ENCODE results near the gene MYLK. TPM values are rescaled to one million over a fixed set of nuclear protein-coding genes. Genes with fewer than 3 reads are reported as not detected.

Gene MYLK
- total RNA-seq, 4 donors from 2014 or later, result 32.0 to 81.2 (median 61.5) TPM

DNA sequence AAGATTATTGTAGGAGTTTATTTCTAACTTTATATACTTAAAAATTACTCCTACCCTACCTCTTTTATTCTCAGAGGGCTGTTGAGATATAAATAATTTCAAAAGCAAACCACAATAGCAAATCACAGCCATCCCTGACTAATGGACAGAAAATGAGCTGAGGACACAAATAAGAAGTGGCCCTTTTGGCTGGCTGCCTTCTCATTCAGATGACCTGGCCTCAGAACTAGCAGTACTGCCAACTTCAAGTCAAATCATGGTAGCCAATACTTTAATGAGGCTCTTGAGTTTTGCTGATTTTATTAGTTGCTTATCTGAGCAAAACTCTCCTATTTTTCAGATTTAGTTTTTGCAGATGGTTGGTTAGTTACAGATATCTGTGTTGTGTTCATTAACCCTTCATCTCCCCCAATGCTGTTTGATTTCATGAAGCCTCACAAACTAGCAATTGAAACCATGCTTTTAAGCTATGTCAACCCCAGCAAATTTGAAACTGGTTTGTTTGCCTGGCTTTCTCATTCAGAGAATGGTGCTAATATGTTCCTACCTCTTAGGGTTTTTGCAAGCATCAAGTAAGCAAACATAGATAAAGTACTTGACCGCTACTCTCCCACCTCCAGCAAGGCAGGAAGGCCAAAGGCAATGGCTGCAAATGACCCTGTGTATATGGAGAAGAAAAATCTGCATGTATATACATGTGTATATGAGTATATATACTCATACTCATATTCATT is 225.8 kb downstream of the MYLK start:
- TF ChIP-seq EP300 (IDR thresholded peaks at IDR 0.05) (peak in 1 of 2 donors; percentile 70), POLR2A (IDR thresholded peaks at IDR 0.05) (no peak)
- H3K27me3 ChIP-seq, result no peaks in the 10 kb centered on the region
- DNase-seq (ENCODE audit: low spot score in 2 of 2), result peak; percentile 61 to 90
- H3K4me3 ChIP-seq, result no peak overlapping the region
- H3K9me3 ChIP-seq, result no peaks in the 10 kb centered on the region
- H3K27ac ChIP-seq, result peak overlapping the region in 3 of 4 donors; percentile 44 to 87 (median 85)
- peaks cover 4 to 72% (median 38%) of the 10 kb centered on the region in 4 donors for H3K4me1 ChIP-seq
- WGBS, 2 donors, result 86 to 89% methylated on average over 1 of the region's 1 CpG
- no peaks in the 10 kb centered on the region for H3K36me3 ChIP-seq

DNA sequence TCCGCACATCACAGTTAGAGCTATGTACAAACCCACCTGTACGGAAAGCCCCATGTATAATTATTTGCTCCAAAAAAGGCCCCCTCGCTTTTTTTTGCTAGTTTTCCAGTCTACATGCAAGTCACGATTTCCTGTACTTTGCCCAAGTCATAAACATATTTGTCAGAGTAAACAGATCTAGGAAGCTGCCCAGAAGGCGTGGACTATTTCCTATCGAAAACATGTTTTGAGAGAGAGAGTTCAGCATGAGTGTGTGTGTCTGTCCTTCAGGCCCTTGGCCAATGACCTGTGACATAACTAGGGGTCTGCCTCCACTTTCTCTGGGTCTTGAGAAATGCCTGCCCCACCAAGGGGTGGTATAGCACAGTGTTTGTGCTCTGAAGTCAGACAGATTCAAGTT is 226.6 kb downstream of the MYLK start:
- Histone ChIP-seq H3K36me3 (no peaks in the 10 kb centered on the region), H3K9me3 (no peaks in the 10 kb centered on the region), H3K27ac (peak overlapping the region in 3 of 4 donors; percentile 44 to 74 (median 67)), H3K27me3 (no peaks in the 10 kb centered on the region), H3K4me3 (no peak overlapping the region), H3K4me1 (peaks cover 4 to 79% (median 46%) of the 10 kb centered on the region in 4 donors)
- TF ChIP-seq POLR2A (IDR thresholded peaks at IDR 0.05) (no peak), CTCF (IDR thresholded peaks at IDR 0.05) (no peak), EP300 (IDR thresholded peaks at IDR 0.05) (no peak)
- DNase-seq (ENCODE audit: low spot score in 2 of 2), result no peak
- WGBS, 2 donors, result 59 to 66% methylated on average over 6 of the region's 6 CpGs

DNA sequence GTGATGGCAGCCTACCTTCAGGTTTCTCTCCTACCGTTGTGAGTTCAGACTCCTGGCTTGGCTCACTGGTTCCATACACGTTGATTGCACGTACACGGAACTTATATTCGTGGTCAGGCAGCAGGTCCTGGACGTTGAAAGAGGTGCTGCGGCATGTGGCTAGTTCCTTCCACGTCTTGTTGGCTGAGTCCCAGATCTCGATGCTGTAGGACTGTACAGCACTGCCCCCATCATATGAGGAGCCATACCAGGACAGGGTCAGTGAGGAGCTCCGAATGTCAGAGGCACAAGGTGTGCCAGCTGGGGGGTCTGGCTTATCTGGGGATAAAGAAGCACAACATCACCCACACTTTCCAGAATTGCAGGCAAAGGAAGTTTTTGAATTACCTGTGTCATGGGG is 227.0 kb downstream of the MYLK start:
- 90 to 92% methylated on average over 10 of the region's 10 CpGs for WGBS, 2 donors
- Histone ChIP-seq H3K27me3 (no peaks in the 10 kb centered on the region), H3K36me3 (no peaks in the 10 kb centered on the region), H3K9me3 (no peaks in the 10 kb centered on the region), H3K4me3 (no peak overlapping the region), H3K4me1 (peaks cover 4 to 80% (median 47%) of the 10 kb centered on the region in 4 donors), H3K27ac (peak overlapping the region in 3 of 4 donors; percentile 44 to 74 (median 67))
- TF ChIP-seq POLR2A (IDR thresholded peaks at IDR 0.05) (no peak), CTCF (IDR thresholded peaks at IDR 0.05) (no peak), EP300 (IDR thresholded peaks at IDR 0.05) (no peak)
- no peak for DNase-seq (ENCODE audit: low spot score in 2 of 2)

DNA sequence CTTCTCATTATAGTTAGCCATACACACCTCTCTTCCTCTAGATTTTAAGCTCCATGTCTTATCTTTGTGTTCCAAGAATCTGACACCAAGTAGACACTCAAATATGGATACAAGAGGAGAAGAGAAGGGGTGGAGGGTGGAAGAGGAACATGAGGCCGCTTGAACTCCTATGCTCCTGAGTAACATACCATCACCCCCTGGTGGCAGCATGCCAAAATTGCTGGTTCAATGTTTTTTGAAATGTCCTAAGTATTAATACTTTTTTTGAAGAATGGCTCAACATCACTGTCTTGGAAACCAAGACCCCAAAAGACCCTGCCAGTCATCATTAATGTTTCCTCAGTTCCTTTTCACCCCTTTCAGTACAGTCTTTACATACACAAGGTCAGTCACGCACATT is 227.4 kb downstream of the MYLK start:
- H3K36me3 ChIP-seq, result no peaks in the 10 kb centered on the region
- peaks cover 4 to 75% (median 46%) of the 10 kb centered on the region in 4 donors for H3K4me1 ChIP-seq
- no peak for DNase-seq (ENCODE audit: low spot score in 2 of 2)
- WGBS, 2 donors, result 83 to 85% methylated on average over 2 of the region's 2 CpGs
- H3K27ac ChIP-seq, result peak overlapping the region in 2 of 4 donors; percentile 67 to 74
- no peaks in the 10 kb centered on the region for H3K27me3 ChIP-seq
- H3K9me3 ChIP-seq, result no peaks in the 10 kb centered on the region
- TF ChIP-seq POLR2A (IDR thresholded peaks at IDR 0.05) (no peak), EP300 (IDR thresholded peaks at IDR 0.05) (no peak), CTCF (IDR thresholded peaks at IDR 0.05) (no peak)
- no peak overlapping the region for H3K4me3 ChIP-seq

DNA sequence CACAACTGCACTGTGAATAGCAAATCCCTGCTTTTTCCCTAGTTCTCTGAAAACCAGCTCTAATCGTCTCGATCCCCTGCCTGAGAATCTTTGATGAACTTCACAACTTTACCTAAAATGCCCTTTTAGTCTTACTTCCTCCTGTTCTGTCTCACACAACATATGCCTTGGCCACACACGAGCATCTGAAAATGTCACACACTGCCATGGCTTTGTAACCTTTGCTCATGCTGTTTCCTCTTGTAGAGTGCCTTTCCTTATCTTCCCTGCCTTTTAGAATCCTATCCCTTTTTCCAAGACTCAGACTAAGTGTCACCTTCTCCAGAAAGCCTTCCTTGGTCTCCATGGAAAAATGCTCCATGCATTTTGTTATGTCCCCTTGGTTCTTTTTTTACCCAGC is 227.9 kb downstream of the MYLK start:
- DNase-seq (ENCODE audit: low spot score in 2 of 2), result no peak
- Histone ChIP-seq H3K27ac (peak overlapping the region in 2 of 4 donors; percentile 11 to 40), H3K27me3 (no peaks in the 10 kb centered on the region), H3K36me3 (no peaks in the 10 kb centered on the region), H3K9me3 (no peaks in the 10 kb centered on the region), H3K4me1 (peaks cover 4 to 71% (median 42%) of the 10 kb centered on the region in 4 donors), H3K4me3 (no peak overlapping the region)
- no peak for TF ChIP-seq POLR2A (IDR thresholded peaks at IDR 0.05)
- no peak for TF ChIP-seq CTCF (IDR thresholded peaks at IDR 0.05)
- TF ChIP-seq EP300 (IDR thresholded peaks at IDR 0.05), result no peak
- WGBS, 2 donors, result 74 to 88% methylated on average over 3 of the region's 3 CpGs

Data from tibial nerve (tissue), 4 donors.